HS-27A (cell line): ENCODE measurements around the gene STAG1.
"Not testable (repeated sequence)": the region's sequence is repeated elsewhere in the genome, so short reads cannot be mapped to it uniquely, and the experiment has no call there.

ENCODE experiments used
- DNase-seq: peaks from one replicate; pipeline ENCODE4 v3.0.0-alpha.2; 2012; ENCODE audit warnings: low read depth, missing footprints

Gene STAG1

DNA sequence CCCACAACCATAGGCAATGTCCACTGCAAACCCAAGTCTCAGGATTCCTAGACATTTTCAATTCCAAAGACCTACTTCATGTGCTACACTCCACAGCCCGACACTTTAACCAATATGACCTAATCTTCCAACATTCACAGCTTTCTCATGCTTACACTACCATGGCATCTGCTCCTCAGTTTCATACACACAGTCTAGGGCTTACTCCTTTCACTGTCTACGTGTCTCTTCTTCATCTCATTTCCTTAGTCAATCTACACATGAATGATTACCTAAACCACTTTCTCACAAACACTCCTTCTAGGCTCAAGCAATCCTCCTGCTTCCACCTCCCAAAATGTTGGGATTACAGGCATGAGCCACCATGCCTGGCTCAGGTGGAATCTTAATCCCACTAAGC is 106.3 kb downstream of the STAG1 start:
- DNase-seq, result no peak

DNA sequence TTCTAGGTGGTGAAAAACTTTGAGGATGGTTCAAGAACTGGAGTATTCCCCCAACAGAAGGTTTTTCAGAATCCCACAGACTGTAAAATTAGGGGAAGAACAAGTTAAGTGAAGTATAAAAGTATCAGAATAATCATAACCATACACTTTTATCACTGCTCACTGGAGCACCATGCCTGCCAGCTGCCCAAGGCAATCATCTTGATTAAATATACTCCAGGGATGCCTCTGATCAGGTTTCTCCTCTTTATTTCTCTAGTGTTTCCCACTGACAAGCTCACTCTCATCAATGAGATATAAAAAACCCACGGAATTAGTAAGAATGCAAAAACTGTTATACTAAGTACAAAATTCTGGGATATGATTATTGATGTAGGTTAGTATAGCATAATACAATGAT is 108.0 kb downstream of the STAG1 start:
- no peak for DNase-seq

DNA sequence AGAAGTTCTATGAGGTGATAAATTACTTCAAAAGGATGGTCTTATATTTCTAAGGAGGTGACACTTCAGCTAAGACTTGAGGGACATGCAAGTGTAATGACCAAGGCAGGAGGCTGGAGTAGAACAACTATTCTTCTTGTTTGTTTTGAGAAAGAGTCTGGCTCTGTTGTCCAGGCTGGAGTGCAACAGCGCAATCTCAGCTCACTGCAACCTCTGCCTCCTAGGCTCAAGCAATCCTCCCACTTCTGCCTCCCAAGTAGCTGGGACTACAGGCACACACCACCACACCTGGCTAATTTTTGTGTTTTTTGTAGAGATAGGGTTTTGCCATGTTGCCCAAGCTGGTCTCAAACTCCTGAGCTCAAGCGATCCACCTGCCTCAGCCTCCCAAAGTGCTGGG is 108.8 kb downstream of the STAG1 start:
- DNase-seq, result not testable (repeated sequence)

DNA sequence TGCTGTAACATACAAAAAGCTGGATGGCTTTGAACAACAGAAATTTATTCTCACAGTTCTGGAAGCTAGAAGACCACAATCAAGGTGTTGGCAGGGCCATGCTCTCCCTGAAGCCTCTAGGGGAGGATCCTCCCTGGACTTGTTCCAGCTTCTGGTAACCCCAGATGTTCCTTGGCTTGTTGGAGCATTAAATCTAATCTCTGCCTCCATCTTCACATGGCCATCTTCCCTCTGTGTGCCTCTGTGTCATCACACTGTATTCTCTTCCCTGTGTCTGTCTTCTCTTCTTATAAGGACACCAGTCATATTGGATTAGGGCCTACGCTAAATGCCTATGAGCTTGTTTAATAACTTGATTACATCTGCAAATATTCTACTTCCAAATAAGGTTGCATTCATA is 109.5 kb downstream of the STAG1 start:
- no peak for DNase-seq

DNA sequence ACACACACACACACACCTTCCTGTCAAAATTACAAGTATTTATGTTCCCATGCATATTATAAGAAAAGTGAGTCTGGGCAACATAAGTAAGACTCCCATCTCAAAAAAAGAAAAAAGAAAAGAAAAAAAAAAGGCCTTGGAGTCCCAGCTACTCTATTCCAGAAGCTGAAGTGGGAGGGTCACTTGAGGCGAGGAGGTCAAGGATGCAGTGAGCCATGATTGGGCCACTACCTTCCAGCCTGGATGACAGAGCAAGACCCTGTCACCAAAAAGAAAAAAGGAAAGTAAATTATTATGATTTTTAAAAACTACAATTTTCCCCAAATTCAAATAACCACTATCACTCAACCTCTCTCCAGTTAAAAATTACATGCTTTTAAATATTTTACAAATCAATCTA is 113.1 kb downstream of the STAG1 start:
- no peak for DNase-seq

DNA sequence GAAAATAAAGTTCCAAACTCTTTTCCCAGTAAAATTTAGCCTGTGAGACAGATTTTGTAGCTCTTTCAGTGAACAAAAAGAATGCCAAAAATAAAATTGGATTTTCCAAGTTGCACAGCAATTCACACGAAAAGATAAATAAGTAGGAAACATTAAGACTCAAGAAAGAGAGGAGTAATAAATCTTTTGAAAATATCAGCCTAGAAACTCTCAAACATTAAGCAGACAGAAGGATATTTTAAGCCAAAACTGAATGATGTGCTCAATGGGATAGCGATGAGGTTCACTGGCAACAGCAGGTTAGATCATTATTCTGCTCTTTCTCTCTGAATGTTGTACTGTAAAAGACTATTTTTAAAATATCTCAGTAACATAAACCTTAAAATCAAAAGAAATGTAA is 115.0 kb downstream of the STAG1 start:
- no peak for DNase-seq

DNA sequence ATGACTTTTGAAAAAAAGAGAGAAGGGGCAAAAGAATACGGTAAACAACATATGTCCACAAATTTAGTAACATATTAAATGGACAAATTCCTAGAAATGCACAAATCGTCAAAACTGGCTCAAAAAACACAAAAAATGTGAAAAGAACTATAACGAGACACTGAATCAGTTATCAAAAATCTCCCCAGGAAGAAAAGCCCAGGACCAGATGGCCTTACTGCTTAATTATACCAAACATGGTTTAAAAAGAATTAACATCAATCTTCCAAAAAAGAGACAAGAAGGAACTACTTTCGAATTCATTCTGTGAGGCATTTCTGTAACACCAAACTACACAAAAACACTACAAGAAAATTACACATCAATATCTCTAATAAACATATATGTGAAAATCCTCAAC is 117.4 kb downstream of the STAG1 start:
- no peak for DNase-seq

DNA sequence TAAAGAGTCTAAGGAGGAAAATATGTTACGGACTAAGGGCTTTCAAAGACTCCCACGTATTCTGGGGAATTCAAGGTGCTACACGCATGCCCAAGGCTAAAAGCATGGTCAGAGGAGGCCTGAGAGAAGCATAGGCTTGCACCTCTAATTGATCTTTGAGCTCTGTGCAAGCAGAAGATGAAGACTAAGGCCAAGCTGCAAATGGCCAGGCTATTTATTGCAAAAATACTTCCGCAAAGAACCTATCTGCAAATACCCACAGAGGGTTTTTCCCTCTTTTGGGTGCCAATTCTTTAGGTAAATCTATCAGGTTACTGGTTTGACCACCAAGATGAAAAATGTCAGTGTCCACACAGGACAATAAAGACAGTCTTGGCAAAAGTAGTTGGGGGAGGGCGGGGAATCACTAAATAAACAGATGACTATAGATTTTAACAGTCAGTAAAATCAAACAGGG is 119.5 kb downstream of the STAG1 start:
- DNase-seq, result no peak

DNA sequence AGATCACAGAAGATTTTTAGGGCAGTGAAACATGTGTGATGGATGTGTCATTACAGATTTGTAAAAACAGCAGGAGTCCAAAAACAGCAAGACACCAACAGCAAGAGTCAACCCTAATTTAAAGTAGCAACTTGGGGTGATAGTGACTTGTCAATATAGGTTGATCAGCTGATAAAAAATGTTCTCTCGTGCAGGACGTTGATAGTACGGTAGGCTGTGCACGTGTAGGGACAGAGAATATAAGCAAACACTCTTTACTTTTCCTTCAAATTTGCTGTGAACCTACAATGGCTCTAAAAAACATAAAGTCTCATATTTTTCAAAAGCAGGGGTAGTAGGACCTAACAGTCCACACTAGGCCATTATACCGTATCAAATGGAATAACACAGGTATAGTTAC is 120.8 kb downstream of the STAG1 start:
- DNase-seq, result no peak

DNA sequence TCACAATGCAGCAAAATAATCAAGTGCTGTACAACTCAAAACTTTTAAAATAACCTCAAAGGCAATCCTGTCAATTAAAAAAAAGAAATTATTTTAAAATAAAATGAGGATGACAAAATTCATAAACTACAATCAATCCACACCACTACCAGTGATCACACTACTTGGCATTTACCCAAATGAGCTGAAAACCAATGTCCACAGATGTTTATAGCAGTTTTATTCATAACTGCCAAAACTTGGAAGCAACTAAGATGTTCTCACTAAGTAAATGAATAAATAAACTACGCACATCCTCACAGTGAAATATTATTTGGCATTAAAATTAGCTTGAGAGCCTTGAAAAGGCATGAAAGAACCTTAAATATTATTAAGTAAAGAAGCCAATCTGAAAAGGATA is 121.3 kb downstream of the STAG1 start:
- DNase-seq, result no peak

DNA sequence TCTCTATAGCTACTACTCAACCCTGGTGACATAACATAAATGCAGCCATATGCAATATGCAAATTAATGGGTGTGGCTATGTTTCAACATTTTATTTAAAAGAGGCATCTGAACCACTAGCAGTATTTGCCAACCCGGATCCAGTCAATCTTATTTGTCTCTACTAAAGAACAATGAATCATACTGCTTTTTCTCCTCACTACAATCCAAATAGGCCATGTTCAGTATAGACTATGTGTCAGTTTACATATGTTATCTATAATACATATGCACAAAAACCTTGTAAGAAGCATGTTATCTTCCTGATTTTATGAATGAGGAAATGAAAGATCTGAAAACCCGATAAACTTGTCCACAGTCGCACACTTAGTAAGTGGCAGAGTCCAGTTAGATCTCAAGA is 125.7 kb downstream of the STAG1 start:
- DNase-seq, result no peak

DNA sequence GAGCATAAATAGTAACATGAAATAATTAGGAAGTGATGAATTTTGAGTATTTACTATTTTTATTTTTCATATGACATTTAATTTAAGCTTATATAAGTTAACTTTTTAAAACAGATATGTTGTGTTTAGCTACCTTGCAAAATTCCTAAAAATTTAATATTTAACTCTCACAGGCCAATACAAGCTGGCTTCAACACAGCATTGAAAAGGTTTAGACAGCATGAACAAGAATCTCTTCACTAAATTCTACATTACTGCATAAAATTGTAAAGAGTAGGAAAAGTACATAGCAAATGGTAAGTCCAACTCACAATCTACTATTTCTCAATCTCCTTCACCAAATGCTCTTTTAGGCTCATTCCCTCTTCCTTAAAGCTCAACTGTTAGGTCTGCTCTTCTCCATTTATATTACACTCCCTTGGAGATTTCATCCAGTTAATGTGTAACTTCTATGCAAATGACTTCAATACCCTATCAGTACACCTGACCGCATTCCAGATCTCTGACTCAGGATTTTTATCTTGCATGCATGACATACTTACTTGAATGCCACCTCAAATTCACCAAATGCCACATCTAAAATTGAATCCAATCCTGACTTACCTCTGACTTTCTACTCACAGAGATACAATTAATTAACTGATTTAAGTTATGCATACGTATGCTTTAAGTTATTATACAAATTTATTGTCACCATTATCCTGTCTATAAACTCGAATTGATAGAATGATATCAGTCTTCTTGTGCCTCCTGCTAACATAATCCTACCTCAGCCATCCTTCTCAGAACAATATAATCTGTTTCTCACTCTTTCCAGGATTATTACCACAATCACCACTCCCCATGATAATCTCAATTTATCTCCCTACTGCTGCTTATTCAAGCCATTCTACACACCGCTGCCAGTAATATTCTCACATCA is 127.0 kb downstream of the STAG1 start:
- peak; percentile 22 for DNase-seq

DNA sequence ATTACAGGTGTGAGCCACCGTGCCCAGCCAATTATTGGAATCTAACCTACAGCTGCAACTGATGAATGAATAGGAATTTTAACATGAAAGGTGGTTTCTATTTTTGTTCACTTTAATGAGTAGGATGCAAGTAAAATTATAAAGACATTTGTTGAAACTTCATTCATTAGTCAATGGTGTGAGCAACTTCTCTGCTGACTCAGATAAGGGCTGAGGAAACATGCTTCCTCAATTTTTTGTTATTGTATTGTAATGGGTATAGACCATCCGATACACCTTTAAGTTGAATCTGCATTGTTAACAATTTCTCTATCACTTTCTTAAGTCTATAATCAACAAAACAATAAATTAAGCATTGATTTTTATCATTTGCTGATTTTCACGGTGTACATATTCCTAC is 127.8 kb downstream of the STAG1 start:
- DNase-seq, result no peak

DNA sequence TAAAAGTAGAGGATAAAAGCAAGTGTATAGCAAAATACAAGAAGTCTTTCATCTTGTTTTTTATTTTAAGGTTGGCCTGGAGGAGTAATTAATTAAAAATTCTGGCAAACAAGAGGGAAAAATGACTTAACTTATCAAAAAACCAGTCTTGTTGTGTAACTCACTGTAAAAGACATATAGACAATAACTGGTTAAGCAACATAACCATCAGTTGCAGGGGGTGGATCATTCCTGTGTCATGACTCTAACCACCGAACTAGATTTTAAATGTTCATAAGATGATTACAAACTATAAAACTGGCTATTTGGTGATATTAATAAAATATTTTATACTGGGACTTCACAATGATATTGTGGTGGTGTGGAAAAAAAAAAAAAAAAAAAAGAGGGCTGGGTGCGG is 130.6 kb downstream of the STAG1 start:
- DNase-seq, result no peak

DNA sequence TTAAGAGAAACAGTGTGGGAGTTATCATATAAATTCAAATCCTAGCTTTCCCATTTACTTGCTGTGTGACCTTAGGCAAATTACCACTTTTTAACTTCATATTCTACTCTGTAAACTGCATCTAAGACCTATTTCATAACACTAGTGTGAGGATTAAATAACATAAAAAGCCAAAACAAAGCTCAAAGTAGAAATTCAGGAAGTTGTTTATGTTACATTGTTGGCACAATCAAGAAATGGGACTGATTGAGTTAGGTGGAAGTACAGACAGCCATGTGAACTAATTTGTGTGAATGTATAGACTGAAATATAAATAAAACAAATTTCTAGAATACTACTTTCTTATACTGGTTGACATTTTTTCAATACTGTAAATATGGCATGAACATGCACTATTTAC is 131.7 kb downstream of the STAG1 start:
- DNase-seq, result no peak

DNA sequence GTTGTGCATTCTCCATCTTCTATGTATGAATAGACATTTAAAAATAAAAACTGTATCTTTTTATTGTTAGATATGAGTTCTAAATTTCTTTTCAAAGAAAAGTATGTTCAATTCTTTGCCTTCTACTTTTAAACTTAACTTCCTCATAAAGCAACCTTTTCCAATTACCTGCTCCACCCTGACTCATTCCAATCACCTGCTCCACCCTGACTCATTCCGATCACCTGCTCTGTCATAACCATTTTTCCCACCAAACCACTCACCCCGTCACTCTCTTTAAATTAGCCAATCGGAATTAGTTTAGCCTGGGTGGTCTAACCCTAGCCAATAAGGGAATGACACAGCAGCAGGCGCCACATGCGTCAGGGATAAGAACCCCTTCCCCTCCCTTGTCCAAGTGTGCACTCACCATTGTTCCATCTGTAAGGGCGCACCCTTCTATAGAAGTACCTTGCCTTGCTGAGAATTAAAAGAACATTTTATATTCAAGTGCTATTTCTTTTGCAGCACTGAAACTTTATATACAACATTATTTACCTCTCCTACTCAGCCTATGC is 134.1 kb downstream of the STAG1 start:
- DNase-seq, result not testable (repeated sequence)

DNA sequence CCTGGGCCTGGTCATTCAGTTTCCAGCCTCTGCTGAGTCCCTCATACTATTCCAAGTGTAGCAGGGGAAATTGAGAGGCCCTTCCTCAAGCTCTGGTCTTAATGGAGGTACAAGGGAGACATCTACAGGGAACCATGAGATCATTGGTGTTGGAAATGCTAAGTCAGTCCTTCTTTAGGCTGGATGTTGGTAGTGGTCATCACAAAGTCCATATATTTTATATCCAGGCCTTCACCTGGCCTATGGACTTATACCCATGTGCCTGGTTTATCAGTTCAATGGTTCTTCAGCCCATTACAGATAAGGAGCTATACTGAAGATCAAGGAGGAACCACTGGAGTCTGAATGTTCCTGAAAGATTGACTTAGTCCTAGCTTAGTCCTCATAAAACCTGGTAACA is 135.0 kb downstream of the STAG1 start:
- no peak for DNase-seq

DNA sequence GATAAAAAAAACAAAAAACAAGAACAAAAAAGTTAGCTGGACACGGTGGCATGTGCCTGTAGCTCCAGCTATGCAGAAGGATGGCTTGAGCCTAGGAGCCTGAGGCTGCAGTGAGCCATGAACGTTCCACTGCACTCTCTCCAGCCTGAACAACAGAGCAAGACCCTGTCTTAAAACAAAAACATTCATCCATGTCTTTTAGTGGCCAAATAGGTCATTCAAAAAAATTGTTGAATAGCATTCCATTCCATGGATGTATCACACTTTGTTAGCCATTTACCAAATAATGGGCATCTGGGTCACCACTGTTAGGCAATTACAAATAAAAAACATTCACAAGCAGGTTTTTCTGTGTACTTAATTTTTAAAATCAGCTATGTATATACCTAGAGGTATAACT is 139.7 kb downstream of the STAG1 start:
- no peak for DNase-seq

DNA sequence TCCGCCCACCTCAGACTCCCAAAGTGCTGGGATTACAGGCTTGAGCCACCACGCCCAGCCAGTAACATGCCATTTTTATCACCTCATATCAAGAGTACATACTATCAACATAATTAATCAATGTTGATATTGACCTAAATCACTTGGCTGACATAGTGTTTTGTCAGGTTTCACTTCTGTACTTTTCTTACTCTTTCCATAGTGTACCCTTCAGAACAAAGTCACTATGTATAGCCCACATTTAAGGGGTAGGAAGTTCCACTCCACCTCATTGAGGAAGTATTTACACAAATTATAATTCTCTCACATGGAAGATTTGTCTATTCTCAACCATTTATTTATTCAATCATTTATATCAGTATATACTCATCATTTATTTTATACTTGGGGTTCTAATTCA is 145.2 kb downstream of the STAG1 start:
- DNase-seq, result no peak

DNA sequence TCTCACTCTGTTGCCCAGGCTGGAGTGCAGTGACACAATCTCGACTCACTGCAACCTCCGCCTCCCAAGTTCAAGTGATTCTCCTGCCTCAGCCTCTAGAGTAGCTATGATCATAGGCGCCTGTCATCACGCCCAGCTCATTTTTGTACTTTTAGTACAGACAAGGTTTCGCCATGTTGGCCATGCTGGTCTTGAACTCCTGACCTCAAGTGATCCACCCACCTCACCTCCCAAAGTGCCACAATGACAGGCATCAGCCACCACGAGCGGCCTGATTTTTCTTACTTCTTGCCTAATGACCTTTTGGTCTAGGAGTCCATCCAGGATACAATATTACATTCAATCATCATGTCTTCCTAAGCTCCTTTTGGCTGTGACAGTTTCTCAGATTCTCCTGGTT is 146.0 kb downstream of the STAG1 start:
- DNase-seq, result not testable (repeated sequence)

DNA sequence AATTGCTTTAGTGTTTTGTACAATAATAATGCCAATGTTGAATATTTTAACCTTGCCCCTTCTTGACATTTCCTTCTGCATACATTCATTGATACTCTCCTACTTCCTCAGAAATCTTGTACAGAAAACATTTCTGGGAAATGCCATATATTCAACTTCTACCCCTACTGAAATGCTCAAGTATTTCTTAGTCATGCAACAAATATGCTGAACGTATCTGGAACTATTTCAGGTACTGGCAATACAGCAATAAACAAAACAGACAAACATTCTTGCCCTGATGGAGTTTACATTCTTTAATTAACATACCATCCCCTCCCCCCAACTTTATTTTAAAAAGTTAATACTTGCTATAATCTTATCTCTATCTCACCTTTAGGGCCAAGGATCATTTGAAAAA is 147.2 kb downstream of the STAG1 start:
- no peak for DNase-seq

DNA sequence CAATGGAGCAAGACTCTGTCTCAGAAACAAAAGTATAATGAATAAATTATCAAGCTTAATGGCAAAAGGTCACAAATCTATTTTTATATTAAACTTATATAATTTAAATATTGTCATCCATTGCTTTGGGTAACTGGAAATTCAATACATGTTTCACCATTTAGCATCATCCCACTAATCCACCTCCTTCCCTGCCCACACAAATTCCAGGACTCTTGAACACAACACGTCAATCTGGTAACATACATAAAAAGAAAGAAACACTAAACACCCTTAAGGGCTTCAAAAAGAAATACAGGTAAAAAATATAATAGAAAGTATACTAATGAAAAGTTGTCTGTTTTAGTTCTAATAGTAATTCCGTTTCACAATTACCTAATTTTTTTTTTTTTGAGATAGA is 149.4 kb downstream of the STAG1 start:
- no peak for DNase-seq

DNA sequence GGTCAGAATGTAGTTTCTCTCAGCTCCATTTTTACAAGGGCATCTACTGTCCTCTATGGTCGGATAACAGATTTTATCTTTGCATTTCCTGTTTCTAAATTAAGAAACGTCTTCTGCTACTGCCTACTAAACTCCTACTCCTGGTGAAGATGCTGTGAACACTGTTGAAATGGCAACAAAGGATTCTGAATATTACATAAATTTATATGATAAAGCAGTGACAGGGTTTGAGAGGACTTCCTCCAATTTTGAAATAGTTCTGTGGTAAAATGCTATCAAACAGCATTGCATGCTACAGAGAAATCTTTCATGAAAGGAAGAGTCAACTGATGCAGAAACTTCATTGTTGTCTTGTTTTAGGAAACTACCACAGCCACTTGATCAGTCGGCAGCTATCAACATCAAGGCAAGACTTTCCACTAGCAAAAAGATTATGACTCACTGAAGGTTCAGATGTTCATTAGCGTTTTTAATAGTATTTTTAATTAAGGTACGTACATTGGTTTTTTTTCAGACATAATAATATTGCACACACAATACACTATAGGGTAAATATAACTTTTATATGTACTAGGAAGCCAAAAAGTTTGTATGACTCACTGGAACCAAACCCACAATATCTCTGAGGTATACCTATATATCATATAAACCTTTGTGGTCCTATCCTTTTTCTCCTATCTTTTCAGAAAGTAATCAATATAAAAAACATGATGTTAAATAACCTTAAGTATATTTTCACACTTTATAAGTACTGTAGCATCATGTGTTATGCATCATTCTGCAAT is 156.1 kb downstream of the STAG1 start:
- no peak for DNase-seq
